NCI-H146 treated with DMSO at 0.1 percent for 48 hours (cell line): Measurements from ENCODE around the gene SELPLG.
"Not testable (repeated sequence)": the region's sequence is repeated elsewhere in the genome, so short reads cannot be mapped to it uniquely, and the experiment has no call there.

ENCODE experiments used
- DNase-seq: peaks from one replicate; lab custom pipeline; 2025; ENCODE audit not compliant: unreplicated experiment; lab: John Stamatoyannopoulos, UW

The SELPLG gene

GRCh38 chr12:108575199-108575912 is 58.3 kb downstream of the SELPLG start:
- DNase-seq = no peak

- DNase-seq = not testable (repeated sequence)
These were observed 59.4 kb downstream of the SELPLG start for GRCh38 chr12:108574276-108574675.

- DNase-seq = no peak
These were observed 60.4 kb downstream of the SELPLG start for GRCh38 chr12:108573317-108573716.

GRCh38 chr12:108572166-108572790 is 61.4 kb downstream of the SELPLG start:
- DNase-seq = no peak
